BE2C (cell line): Measurements from ENCODE around the gene STRBP.
"Not testable (repeated sequence)": the region's sequence is repeated elsewhere in the genome, so short reads cannot be mapped to it uniquely, and the experiment has no call there.

Source experiments
- DNase-seq: peaks from one replicate; pipeline ENCODE4 v3.0.0-alpha.2; 2020
- H3K27me3 ChIP-seq: fragments of 250-450 bp; sonication (Bioruptor Pico); 2 replicates; pipeline ENCODE4 v1.5.1; 2020; ENCODE audit warnings: mild to moderate bottlenecking
- H3K36me3 ChIP-seq: fragments of 250-450 bp; sonication (Bioruptor Pico); 2 replicates; pipeline ENCODE4 v1.5.1; 2020; ENCODE audit warnings: mild to moderate bottlenecking
- H3K4me1 ChIP-seq: fragments of 250-450 bp; sonication (Bioruptor Pico); 2 replicates; pipeline ENCODE4 v1.5.1; 2020
- H3K4me3 ChIP-seq: 2 replicates; pipeline ENCODE4 v1.5.1; 2011; ENCODE audit warnings: low read depth, low read length
- H3K9me3 ChIP-seq: fragments of 250-450 bp; sonication (Bioruptor Pico); 2 replicates; pipeline ENCODE4 v1.5.1; 2020
- CTCF ChIP-seq: IDR thresholded peaks from 2 replicates; pipeline ENCODE4 v1.5.1; 2012; ENCODE audit warnings: mild to moderate bottlenecking, low read depth, low read length

Gene STRBP

GRCh38 chr9:123286324-123286723, 17.9 kb upstream of the STRBP start:
- no peak for TF ChIP-seq CTCF

GRCh38 chr9:123284656-123285055, 16.3 kb upstream of the STRBP start:
- TF ChIP-seq CTCF: no peak
- DNase-seq: no peak
- no peaks in the 10 kb centered on the region for H3K4me1 ChIP-seq
- no peaks in the 10 kb centered on the region for H3K36me3 ChIP-seq
- no peaks in the 10 kb centered on the region for H3K27me3 ChIP-seq
- no peaks in the 10 kb centered on the region for H3K9me3 ChIP-seq
- no peak overlapping the region for H3K4me3 ChIP-seq

More at GRCh38 chr9:123286324-123286723, 17.9 kb upstream of the STRBP start:
- no peaks in the 10 kb centered on the region for H3K27me3 ChIP-seq
- H3K9me3 ChIP-seq: no peaks in the 10 kb centered on the region
- H3K36me3 ChIP-seq: no peaks in the 10 kb centered on the region
- DNase-seq: no peak
- no peak overlapping the region for H3K4me3 ChIP-seq
- no peaks in the 10 kb centered on the region for H3K4me1 ChIP-seq

- H3K9me3 ChIP-seq: no peaks in the 10 kb centered on the region
- no peaks in the 10 kb centered on the region for H3K36me3 ChIP-seq
- H3K27me3 ChIP-seq: no peaks in the 10 kb centered on the region
- no peak for TF ChIP-seq CTCF
- H3K4me1 ChIP-seq: no peaks in the 10 kb centered on the region; the same call in 1 of the 2 replicates
- DNase-seq: no peak
- no peak overlapping the region for H3K4me3 ChIP-seq
Measured at GRCh38 chr9:123283455-123283854, 15.1 kb upstream of the STRBP start.

- H3K27me3 ChIP-seq: no peaks in the 10 kb centered on the region
- no peak overlapping the region for H3K4me3 ChIP-seq
- no peaks in the 10 kb centered on the region; the same call in 1 of the 2 replicates for H3K4me1 ChIP-seq
- no peaks in the 10 kb centered on the region for H3K36me3 ChIP-seq
- no peak for DNase-seq
- no peaks in the 10 kb centered on the region for H3K9me3 ChIP-seq
- TF ChIP-seq CTCF: no peak
Measured at GRCh38 chr9:123283048-123283408, 14.6 kb upstream of the STRBP start.

- H3K4me3 ChIP-seq: no peak overlapping the region
- TF ChIP-seq CTCF: no peak
- DNase-seq: no peak
- H3K27me3 ChIP-seq: no peaks in the 10 kb centered on the region
- no peaks in the 10 kb centered on the region for H3K36me3 ChIP-seq
- H3K9me3 ChIP-seq: no peaks in the 10 kb centered on the region
- no peaks in the 10 kb centered on the region; the same call in 1 of the 2 replicates for H3K4me1 ChIP-seq
Measured at GRCh38 chr9:123282362-123283047, 14.1 kb upstream of the STRBP start.

GRCh38 chr9:123281659-123282350, 13.4 kb upstream of the STRBP start:
- Histone ChIP-seq H3K4me1 (no peaks in the 10 kb centered on the region; the same call in 1 of the 2 replicates), H3K27me3 (no peaks in the 10 kb centered on the region), H3K9me3 (no peaks in the 10 kb centered on the region), H3K36me3 (no peaks in the 10 kb centered on the region), H3K4me3 (no peak overlapping the region)
- no peak for DNase-seq
- no peak for TF ChIP-seq CTCF

- DNase-seq, H3K9me3 ChIP-seq, H3K27me3 ChIP-seq, H3K4me1 ChIP-seq, H3K36me3 ChIP-seq, H3K4me3 ChIP-seq: not testable (repeated sequence)
Measured at GRCh38 chr9:123278879-123279493, 10.6 kb upstream of the STRBP start.
